ENCODE results near the gene PFN1.

DNA sequence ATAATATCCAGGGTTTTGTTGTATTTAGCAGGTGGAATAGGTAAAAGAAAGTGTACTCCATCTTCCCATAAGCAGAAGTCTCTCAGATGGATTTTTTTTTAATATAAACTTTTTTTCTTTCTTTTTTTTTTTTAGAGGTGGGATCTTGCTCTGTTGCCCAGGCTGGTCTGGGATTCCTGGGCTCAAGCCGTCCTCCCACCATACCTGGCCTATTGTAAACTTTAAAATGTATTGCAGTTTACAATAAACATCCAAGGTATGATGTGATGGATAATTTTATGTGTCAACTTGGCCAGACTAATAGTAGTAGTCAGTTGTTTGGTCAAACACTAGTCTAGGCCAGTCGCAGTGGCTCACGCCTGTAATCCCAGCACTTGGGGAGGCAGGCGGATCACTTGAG is 27.0 kb downstream of the PFN1 start:
- TF ChIP-seq, protein P1, sequence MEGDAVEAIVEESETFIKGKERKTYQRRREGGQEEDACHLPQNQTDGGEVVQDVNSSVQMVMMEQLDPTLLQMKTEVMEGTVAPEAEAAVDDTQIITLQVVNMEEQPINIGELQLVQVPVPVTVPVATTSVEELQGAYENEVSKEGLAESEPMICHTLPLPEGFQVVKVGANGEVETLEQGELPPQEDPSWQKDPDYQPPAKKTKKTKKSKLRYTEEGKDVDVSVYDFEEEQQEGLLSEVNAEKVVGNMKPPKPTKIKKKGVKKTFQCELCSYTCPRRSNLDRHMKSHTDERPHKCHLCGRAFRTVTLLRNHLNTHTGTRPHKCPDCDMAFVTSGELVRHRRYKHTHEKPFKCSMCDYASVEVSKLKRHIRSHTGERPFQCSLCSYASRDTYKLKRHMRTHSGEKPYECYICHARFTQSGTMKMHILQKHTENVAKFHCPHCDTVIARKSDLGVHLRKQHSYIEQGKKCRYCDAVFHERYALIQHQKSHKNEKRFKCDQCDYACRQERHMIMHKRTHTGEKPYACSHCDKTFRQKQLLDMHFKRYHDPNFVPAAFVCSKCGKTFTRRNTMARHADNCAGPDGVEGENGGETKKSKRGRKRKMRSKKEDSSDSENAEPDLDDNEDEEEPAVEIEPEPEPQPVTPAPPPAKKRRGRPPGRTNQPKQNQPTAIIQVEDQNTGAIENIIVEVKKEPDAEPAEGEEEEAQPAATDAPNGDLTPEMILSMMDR (conservative IDR thresholded peaks at IDR 0.05; ENCODE audit: low read depth, low read length): no peak
- no peak for TF ChIP-seq EZH2 (IDR thresholded peaks at IDR 0.05; ENCODE audit: borderline replicate concordance, low read depth, low read length, poor library complexity, severe bottlenecking)

Measured in A673 (cell line).